Measurements from ENCODE around the gene ARFGAP3.
"Not testable (repeated sequence)": the region's sequence is repeated elsewhere in the genome, so short reads cannot be mapped to it uniquely, and the experiment has no call there.

Gene ARFGAP3

GRCh38 chr22:42792453-42792908, 64.6 kb downstream of the ARFGAP3 start:
- DNase-seq = no peak

GRCh38 chr22:42791721-42792452, 65.2 kb downstream of the ARFGAP3 start:
- DNase-seq = no peak

GRCh38 chr22:42788466-42788865, 68.6 kb downstream of the ARFGAP3 start:
- no peak for DNase-seq

DNA sequence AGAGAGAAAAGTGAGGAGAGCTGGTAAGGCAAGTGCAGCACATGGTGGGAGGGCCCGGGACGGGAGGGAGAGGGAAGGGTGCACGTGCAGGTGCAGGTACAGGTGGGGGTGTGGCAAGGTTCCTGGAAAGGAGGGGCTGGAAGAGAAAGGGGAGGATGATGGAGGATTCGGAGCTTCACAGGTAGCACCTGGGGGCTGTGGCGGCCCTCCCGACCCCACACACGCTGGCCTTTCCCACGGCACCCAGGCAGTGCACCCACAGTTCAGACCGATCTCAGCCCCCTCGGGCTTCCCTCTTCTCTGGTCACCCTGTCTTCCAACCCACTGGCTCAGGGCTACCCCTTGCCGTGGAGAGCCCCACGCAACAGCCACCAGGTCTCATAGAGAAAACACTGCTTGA, 69.1 kb downstream of the ARFGAP3 start:
- DNase-seq = no peak

DNA sequence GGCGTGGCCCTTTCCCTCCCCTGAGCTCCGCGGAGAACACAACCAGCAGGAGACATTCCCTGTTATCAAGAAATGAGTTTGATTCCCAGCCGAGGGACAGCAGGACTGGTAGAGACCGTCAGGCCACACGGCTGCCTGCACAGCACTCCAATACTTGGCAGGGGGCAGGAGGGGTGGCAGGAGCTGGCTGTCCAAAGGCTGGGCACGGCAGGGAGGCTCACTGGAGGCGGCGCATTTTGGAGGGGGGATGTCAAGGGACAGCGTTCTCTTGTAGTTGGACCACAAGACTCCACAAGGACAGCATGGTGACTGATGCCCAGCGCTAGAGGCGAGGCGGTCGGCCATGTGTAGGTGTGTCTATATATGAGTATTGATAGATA, 69.7 kb downstream of the ARFGAP3 start:
- DNase-seq = no peak

DNA sequence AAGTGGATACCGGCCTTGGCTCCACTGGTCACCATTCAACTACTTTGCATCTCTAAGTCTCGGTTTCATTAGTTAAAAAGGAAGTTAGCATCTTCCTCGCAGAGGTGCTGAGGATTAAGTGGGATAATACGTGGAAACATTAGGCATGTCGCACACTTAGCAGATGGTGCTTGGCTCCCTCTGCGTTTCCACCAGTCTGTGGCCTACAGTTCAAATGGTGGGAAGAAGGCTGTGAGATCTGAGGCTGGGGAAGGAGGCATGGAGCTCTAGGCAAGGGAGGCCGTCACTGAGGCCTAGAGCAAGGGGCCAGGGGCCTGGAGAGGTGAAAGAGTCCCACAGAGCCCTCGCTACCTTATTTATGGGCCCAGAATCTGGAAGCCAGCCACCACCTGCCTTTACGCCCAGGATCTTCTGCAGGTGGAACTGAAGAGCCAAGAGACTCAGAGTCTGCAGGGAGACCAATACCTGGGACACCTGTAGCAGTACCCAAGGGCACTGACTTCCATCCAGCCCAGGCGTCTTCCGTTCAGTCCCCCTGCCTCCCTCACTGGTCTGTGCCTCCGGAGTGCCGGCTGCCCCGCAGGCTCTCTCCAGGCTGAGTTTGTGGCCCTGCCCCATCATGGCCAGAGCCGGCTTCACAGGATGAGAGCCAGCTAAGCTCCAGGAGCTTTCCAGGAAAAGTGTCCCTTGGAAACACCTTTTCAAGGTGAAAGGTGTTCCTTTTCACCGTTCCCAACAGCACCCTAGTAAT, 70.3 kb downstream of the ARFGAP3 start:
- no peak for DNase-seq

GRCh38 chr22:42785706-42786499, 71.2 kb downstream of the ARFGAP3 start:
- DNase-seq = no peak

DNA sequence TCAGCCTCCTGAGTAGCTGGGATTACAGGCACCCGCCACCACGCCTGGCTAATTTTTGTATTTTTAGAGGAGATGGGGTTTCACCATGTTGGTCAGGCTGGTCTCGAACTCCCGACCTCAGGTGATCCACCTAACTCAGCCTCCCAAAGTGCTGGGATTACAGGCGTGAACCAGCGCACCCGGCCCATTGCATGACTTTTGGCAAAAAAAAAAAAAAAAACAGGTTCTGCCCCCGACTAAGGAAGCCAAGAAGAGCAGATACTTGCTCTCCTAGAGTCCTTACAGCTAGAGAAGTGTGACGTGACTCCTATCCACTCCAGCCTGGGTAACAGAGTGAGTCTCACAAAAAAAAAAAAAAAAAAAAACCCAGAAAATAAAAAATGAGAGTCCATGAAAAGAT, 74.8 kb downstream of the ARFGAP3 start:
- not testable (repeated sequence) for DNase-seq

GRCh38 chr22:42780070-42780540, 77.0 kb downstream of the ARFGAP3 start:
- DNase-seq = peak; percentile 83

DNA sequence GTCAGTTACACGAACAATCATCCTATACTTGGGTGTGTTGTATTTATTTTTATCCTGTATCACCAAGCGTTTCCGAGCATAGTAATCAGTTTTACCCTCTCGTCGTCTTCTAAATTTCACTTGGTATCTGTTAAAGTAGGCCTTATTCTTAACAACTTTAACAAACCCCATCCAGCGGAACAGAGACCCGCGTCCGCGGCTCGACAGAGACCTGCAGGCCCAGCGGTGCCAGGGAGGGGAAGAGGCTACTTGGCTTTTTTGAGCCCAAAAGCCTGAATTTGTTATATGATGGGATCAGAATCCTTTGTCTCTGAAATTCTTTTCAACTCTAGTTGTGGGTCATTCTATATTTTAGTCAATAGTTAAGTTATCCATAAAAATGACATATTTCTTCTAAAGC, 79.9 kb downstream of the ARFGAP3 start:
- DNase-seq = no peak

GRCh38 chr22:42773167-42773566, 83.9 kb downstream of the ARFGAP3 start:
- no peak for DNase-seq

GRCh38 chr22:42772647-42773046, 84.4 kb downstream of the ARFGAP3 start:
- no peak for DNase-seq

GRCh38 chr22:42770941-42771647, 86.0 kb downstream of the ARFGAP3 start:
- no peak for DNase-seq

- no peak for DNase-seq
Measured at GRCh38 chr22:42770448-42770726, 86.7 kb downstream of the ARFGAP3 start.

DNA sequence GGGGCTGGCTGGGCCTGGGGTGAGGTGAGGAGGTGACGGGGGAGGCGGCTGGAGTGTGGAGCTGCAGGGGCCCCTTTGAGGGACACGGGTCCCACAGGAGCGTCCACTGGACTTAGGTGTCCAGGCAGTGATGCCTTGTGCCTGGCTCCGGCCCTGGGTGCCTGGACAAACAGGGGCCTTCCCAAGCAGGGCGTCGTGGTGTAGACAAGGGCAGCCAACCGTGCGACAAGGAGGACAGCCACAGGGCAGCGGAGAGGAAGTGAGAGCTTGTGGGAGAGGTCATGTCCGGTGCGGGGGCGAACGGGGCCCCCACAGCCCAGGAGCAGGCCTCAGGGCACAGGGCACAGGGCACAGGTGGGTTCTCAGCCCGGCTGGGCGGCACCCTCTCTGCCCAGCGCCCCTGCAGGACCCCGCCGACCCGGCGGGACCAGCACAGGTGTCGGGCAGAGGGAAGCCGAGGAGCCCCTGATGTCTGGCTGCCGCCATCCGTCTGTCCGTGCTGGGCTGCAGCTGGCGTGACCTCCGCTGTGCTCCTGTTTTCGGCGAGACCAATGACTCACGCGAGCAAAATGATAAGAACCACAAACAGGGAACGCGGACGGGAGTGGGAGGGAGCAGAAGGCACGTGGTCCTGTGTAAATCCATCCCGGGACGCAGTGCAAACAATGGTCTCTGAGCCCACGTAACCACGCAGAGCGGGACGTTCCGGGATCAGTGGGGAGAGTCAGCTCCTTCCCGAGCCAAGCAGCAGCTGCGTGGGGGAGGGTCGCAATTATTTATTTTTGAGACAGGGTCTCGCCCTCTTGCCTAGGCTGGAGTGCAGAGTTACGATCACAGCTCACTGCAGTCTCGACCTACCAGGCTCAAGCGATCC, 87.3 kb downstream of the ARFGAP3 start:
- no peak for DNase-seq

GRCh38 chr22:42769238-42769573, 87.9 kb downstream of the ARFGAP3 start:
- no peak for DNase-seq

GRCh38 chr22:42768385-42769035, 88.6 kb downstream of the ARFGAP3 start:
- DNase-seq = no peak

DNA sequence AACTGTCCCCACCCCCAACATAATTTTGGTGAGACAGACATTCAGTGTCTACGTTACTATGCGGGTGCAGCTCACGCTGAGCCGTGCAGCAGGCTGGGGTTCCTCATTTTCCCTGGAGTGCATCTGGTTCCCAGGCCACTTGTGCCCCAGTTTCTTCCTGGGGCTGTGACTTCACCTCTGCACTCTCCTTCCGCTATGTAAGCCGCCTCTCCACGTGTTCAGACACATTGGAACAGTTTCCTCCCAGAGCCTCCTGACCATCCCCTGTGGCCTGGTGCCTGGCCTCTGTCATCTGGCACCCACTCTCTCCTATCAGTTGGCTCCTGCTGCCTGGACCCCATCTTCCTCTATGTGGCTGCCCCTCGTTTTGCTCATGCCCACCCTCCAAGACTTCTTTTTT, 90.2 kb downstream of the ARFGAP3 start:
- no peak for DNase-seq

DNA sequence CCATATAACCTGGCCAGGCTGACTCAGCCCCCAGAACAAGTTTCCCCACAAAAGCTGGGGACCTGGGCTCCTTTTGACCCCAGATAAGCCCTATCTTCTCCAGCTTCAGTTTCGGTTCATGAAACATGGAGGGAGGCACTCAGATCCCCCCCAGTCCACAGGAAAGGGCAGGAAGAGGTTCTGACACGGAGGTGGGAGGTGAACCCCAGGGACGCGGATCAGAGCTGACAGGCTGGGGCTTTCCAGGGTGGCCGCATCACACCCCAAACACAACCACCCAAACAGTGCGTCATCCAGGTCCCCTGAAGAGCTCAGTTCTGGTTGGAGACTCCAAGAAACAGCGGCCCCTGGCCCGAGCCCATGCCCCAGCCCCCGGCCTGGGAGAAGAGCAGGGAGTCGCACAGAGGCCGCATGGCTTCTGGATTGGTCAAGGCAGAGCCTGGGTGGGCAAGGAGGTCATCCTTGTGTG, 92.1 kb downstream of the ARFGAP3 start:
- DNase-seq = no peak

GRCh38 chr22:42763965-42764480, 93.0 kb downstream of the ARFGAP3 start:
- DNase-seq = no peak

All from NCI-H1092 (cell line).